Measurements from ENCODE around the gene ERVFRD-1. TPM values are rescaled to one million over a fixed set of nuclear protein-coding genes. Genes with fewer than 3 reads are reported as not detected.
A peak's percentile ranks its signal among the peaks of the same experiment; 100 is the strongest.

Gene ERVFRD-1
- total RNA-seq, 1 donor from 2014 or later = not detected

- Mint-ChIP-seq H3K27ac (ENCODE audit: unreplicated experiment) (no peak overlapping the region), H3K27me3 (ENCODE audit: unreplicated experiment) (no peaks in the 10 kb centered on the region), H3K9me3 (ENCODE audit: unreplicated experiment) (no peaks in the 10 kb centered on the region), H3K4me3 (ENCODE audit: unreplicated experiment) (no peak overlapping the region), H3K4me1 (ENCODE audit: unreplicated experiment) (peaks cover 12% of the 10 kb centered on the region), H3K36me3 (ENCODE audit: unreplicated experiment) (no peaks in the 10 kb centered on the region)
- no peak for DNase-seq (ENCODE audit: extremely low spot score, unreplicated experiment)
- TF ChIP-seq CTCF (IDR thresholded peaks at IDR 0.05) = no peak
These were observed 25.6 kb downstream of the ERVFRD-1 start for GRCh38 chr6:11085758-11086435.

GRCh38 chr6:11083956-11084355 is 27.6 kb downstream of the ERVFRD-1 start:
- Mint-ChIP-seq H3K4me1 (ENCODE audit: unreplicated experiment) (peaks cover 12% of the 10 kb centered on the region), H3K9me3 (ENCODE audit: unreplicated experiment) (no peaks in the 10 kb centered on the region), H3K27ac (ENCODE audit: unreplicated experiment) (no peak overlapping the region), H3K36me3 (ENCODE audit: unreplicated experiment) (no peaks in the 10 kb centered on the region), H3K4me3 (ENCODE audit: unreplicated experiment) (no peak overlapping the region), H3K27me3 (ENCODE audit: unreplicated experiment) (no peaks in the 10 kb centered on the region)
- DNase-seq (ENCODE audit: extremely low spot score, unreplicated experiment) = peak; percentile 53
- no peak for TF ChIP-seq CTCF (IDR thresholded peaks at IDR 0.05)

- no peak for DNase-seq (ENCODE audit: extremely low spot score, unreplicated experiment)
- no peaks in the 10 kb centered on the region for H3K36me3 Mint-ChIP-seq (ENCODE audit: unreplicated experiment)
- H3K4me1 Mint-ChIP-seq (ENCODE audit: unreplicated experiment) = peaks cover 14% of the 10 kb centered on the region
- H3K27ac Mint-ChIP-seq (ENCODE audit: unreplicated experiment) = no peak overlapping the region
- no peaks in the 10 kb centered on the region for H3K27me3 Mint-ChIP-seq (ENCODE audit: unreplicated experiment)
- TF ChIP-seq CTCF (IDR thresholded peaks at IDR 0.05) = no peak
- no peak overlapping the region for H3K4me3 Mint-ChIP-seq (ENCODE audit: unreplicated experiment)
- no peaks in the 10 kb centered on the region for H3K9me3 Mint-ChIP-seq (ENCODE audit: unreplicated experiment)
These were observed 28.0 kb downstream of the ERVFRD-1 start for GRCh38 chr6:11083491-11083890.

GRCh38 chr6:11080296-11080695 is 31.2 kb downstream of the ERVFRD-1 start:
- no peak for DNase-seq (ENCODE audit: extremely low spot score, unreplicated experiment)
- peaks cover 17% of the 10 kb centered on the region for H3K4me1 Mint-ChIP-seq (ENCODE audit: unreplicated experiment)
- no peak overlapping the region for H3K27ac Mint-ChIP-seq (ENCODE audit: unreplicated experiment)
- TF ChIP-seq CTCF (IDR thresholded peaks at IDR 0.05) = no peak
- no peaks in the 10 kb centered on the region for H3K27me3 Mint-ChIP-seq (ENCODE audit: unreplicated experiment)
- no peaks in the 10 kb centered on the region for H3K36me3 Mint-ChIP-seq (ENCODE audit: unreplicated experiment)
- no peaks in the 10 kb centered on the region for H3K9me3 Mint-ChIP-seq (ENCODE audit: unreplicated experiment)
- no peak overlapping the region for H3K4me3 Mint-ChIP-seq (ENCODE audit: unreplicated experiment)

GRCh38 chr6:11078266-11078665 is 33.3 kb downstream of the ERVFRD-1 start:
- H3K4me1 Mint-ChIP-seq (ENCODE audit: unreplicated experiment) = peaks cover 13% of the 10 kb centered on the region
- no peaks in the 10 kb centered on the region for H3K9me3 Mint-ChIP-seq (ENCODE audit: unreplicated experiment)
- H3K27me3 Mint-ChIP-seq (ENCODE audit: unreplicated experiment) = no peaks in the 10 kb centered on the region
- TF ChIP-seq CTCF (IDR thresholded peaks at IDR 0.05) = no peak
- no peak for DNase-seq (ENCODE audit: extremely low spot score, unreplicated experiment)
- H3K27ac Mint-ChIP-seq (ENCODE audit: unreplicated experiment) = no peak overlapping the region
- H3K4me3 Mint-ChIP-seq (ENCODE audit: unreplicated experiment) = no peak overlapping the region
- H3K36me3 Mint-ChIP-seq (ENCODE audit: unreplicated experiment) = no peaks in the 10 kb centered on the region

All from osteocyte (in vitro differentiated cells).